H1 (cell line): Measurements from ENCODE around the gene DDX31.

ENCODE experiments used
- BRCA1 ChIP-seq: IDR thresholded peaks from 2 replicates; pipeline ENCODE4 v1.6.1; 2012; ENCODE audit warnings: low read depth, low read length, improper control_type of control experiment
- CTCF ChIP-seq, 3 experiments: IDR thresholded peaks; 1 replicate in 2 of 3; 2 replicates in 1 of 3; pipeline versions ENCODE4 v1.5.1 to v1.6.1; 2011; ENCODE audit warnings: low read length in 3 of 3, mild to moderate bottlenecking in 3 of 3, inconsistent platforms in 2 of 3, low read depth in 1 of 3, moderate library complexity in 1 of 3; ENCODE audit not compliant: insufficient read depth in 1 of 3; ENCODE audit errors: control extremely low read depth in 1 of 3
- EZH2 ChIP-seq: fragments of 200-600 bp; sonication (generic); IDR thresholded peaks from 2 replicates; pipeline ENCODE4 v1.7.1; 2012; ENCODE audit warnings: low read depth, mild to moderate bottlenecking, moderate library complexity, low read length, inconsistent platforms; ENCODE audit not compliant: severe bottlenecking
- RAD21 ChIP-seq, 2 experiments: IDR thresholded peaks in 1 of 2; conservative IDR thresholded peaks in 1 of 2; 2 replicates each; pipeline ENCODE4 v1.6.1; 2011; ENCODE audit warnings: low read depth in 2 of 2, low read length in 2 of 2, improper control_type of control experiment in 1 of 2, inconsistent platforms in 1 of 2, mild to moderate bottlenecking in 1 of 2, moderate library complexity in 1 of 2
- TF ChIP-seq, protein P1 (sequence below): IDR thresholded peaks from 2 replicates; pipeline ENCODE4 v1.6.1; 2011; ENCODE audit warnings: low read length, improper control_type of control experiment

GRCh38 chr9:132626285-132626684 is 43.5 kb downstream of the DDX31 start:
- TF ChIP-seq EZH2 (no peak), CTCF (IDR thresholded peaks at IDR 0.05; ENCODE audit: control extremely low read depth in 1 of 3, insufficient read depth in 1 of 3, low read depth in 1 of 3, low read length in 3 of 3) (no peak), BRCA1 (no peak), RAD21 (IDR thresholded peaks at IDR 0.05 in 1 of 2, conservative IDR thresholded peaks at IDR 0.05 in 1 of 2; ENCODE audit: low read depth in 2 of 2, low read length in 2 of 2) (no peak)
- TF ChIP-seq, protein P1, sequence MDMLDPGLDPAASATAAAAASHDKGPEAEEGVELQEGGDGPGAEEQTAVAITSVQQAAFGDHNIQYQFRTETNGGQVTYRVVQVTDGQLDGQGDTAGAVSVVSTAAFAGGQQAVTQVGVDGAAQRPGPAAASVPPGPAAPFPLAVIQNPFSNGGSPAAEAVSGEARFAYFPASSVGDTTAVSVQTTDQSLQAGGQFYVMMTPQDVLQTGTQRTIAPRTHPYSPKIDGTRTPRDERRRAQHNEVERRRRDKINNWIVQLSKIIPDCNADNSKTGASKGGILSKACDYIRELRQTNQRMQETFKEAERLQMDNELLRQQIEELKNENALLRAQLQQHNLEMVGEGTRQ: no peak
